T-helper 17 cell (primary cell): ENCODE data around the gene FKBP15. TPM values are rescaled to one million over a fixed set of nuclear protein-coding genes. Genes with fewer than 3 reads are reported as not detected.
"Not testable (repeated sequence)": the region's sequence is repeated elsewhere in the genome, so short reads cannot be mapped to it uniquely, and the experiment has no call there.

Experiments used
- ATAC-seq: fragments of 150-1000 bp; cut with Tn5 transposase; 2 replicates; pipeline ENCODE4 v1.10.0; 2021; ENCODE audit warnings: mild to moderate bottlenecking, moderate library complexity
- DNase-seq, 3 donors: peaks; one replicate each; pipeline versions ENCODE4 v3.0.0 to v3.0.0-alpha.2; 2020 to 2021
- H3K9me3 ChIP-seq: one replicate; pipeline ENCODE4 v1.7.0; 2013; ENCODE audit warnings: low read length, mild to moderate bottlenecking; ENCODE audit not compliant: control insufficient read depth, poor library complexity, severe bottlenecking
- H3K27ac Mint-ChIP-seq: one replicate; pipeline ENCODE4 v1.8.0; 2022; ENCODE audit warnings: mild to moderate bottlenecking, moderate library complexity, mixed read lengths
- H3K27me3 Mint-ChIP-seq: one replicate; pipeline ENCODE4 v1.8.0; 2022; ENCODE audit warnings: mixed read lengths
- H3K36me3 Mint-ChIP-seq: one replicate; pipeline ENCODE4 v1.8.0; 2022; ENCODE audit warnings: low read depth, mixed read lengths
- H3K4me1 Mint-ChIP-seq: one replicate; pipeline ENCODE4 v1.8.0; 2022; ENCODE audit warnings: mild to moderate bottlenecking, mixed read lengths
- H3K4me3 Mint-ChIP-seq: one replicate; pipeline ENCODE4 v1.8.0; 2022; ENCODE audit warnings: mild to moderate bottlenecking, moderate library complexity, mixed read lengths
- total RNA-seq, 4 donors: library from RNA in 2 of 4; stranded (reverse) in 2 of 4; gene quantifications; one replicate each; pipeline ENCODE4 v1.2.3 and lab custom pipeline; 2022 to 2026

FKBP15 gene
- total RNA-seq, 2 donors from 2014 or later, result 19.3 to 24.0 TPM

DNA sequence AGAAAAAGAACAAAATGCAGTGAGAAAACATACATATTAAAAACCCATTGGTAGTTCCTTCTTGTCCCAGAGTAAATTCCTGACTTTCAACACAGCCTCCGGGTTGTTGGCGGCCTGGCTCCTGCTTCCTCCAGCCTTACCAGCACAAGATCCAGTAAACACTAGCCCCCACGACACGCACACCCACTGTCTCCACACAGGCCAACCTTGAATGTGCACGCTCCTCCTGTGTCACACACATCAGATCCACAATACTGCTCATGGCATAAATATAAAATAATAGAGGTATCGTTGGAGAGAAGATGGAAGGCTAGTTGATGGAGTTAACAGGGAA lies 72.7 kb downstream of the FKBP15 start:
- H3K4me3 Mint-ChIP-seq, result no peak overlapping the region
- peaks cover 21% of the 10 kb centered on the region for H3K27me3 Mint-ChIP-seq
- peaks cover 13% of the 10 kb centered on the region for H3K4me1 Mint-ChIP-seq
- ATAC-seq (no peak), DNase-seq (no peak)
- H3K27ac Mint-ChIP-seq, result no peak overlapping the region
- H3K36me3 Mint-ChIP-seq, result peaks cover 4% of the 10 kb centered on the region
- H3K9me3 ChIP-seq, result no peaks in the 10 kb centered on the region

DNA sequence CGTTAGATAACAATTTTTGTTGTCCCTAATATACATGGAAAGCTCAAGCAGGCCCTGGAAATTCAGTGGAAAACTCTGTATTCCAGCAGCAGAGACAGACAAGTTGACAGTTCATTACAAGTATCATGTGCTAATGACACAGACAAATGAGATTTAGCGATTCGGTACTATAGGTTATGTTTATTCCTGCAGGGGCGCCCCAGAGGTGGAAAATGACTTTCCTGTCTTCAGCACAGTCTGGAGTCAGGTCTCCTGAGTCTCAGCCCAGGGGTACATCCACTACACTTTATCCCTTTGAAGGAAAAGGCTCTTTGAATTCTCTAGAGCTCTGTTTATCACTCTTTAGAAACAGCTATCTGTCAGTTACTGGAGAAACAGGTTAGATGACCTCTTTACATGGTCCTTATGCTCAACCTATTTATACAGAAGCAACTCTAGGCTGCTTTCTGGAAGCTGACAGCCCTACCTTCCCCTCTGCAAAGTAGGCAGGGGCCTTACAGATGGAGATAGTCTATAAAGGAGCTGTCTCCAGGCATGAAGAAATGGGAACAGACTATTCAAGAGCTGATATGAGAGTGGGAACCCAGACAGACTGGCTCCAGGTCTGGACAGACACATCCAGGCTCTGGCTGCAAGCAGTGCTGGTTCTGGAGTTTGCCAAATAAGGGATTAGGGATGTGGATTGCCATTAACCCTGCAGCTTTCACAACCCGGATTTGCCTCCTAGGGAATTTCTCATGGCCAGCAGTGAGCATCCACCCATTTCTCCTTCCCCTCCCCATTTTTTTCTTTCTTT lies 77.4 kb downstream of the FKBP15 start:
- no peak for ATAC-seq
- no peak overlapping the region for H3K27ac Mint-ChIP-seq

DNA sequence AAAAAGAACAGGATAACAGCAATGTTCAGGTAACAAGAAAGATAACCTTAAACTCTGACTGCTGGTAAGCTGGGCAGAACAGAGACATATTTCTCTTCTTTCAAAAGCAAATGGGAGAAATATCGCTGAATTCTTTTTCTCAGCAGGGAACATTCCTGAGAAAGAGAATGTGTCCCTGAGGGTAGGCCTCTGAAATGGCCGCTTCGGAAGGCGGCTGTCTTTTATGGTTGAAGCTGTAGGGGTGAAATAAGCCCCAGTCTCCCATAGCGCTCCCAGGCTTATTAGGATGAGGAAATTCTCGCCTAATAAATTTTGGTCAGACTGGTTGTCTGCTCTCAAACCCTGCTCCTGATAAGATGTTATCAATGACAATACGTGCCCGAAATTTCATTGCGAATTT lies 80.2 kb downstream of the FKBP15 start:
- not testable (repeated sequence) for ATAC-seq, H3K4me1 Mint-ChIP-seq, H3K9me3 ChIP-seq, DNase-seq, H3K4me3 Mint-ChIP-seq, H3K27ac Mint-ChIP-seq, H3K36me3 Mint-ChIP-seq
- peaks cover 40% of the 10 kb centered on the region for H3K27me3 Mint-ChIP-seq

More for the DNA sequence above, 77.4 kb downstream of the FKBP15 start:
- DNase-seq, result no peak
- no peak overlapping the region for H3K4me3 Mint-ChIP-seq
- peaks cover 35% of the 10 kb centered on the region for H3K27me3 Mint-ChIP-seq
- no peaks in the 10 kb centered on the region for H3K4me1 Mint-ChIP-seq
- H3K9me3 ChIP-seq, result no peaks in the 10 kb centered on the region
- peaks cover 4% of the 10 kb centered on the region for H3K36me3 Mint-ChIP-seq

DNA sequence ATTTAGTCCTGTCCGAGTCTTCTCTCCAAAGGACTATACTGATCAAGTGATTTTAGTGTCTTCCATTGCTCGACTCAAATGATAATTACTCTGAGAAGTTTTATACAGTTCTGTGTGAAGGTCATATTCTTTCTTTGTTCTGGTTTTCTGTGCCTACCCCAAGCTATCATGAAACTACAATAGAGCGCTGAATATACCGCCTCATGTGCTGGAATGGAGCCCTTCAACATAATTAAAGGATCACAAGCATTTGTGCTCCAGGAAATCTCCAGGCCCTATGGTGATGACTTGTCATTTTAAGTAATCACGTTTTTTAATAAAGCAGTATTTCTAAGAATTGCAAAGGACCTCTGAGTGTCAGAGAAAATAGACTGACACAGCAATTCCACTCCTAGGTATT lies 81.1 kb downstream of the FKBP15 start:
- H3K9me3 ChIP-seq, result no peaks in the 10 kb centered on the region
- H3K36me3 Mint-ChIP-seq, result peaks cover 4% of the 10 kb centered on the region
- no peak for DNase-seq
- H3K27me3 Mint-ChIP-seq, result peaks cover 35% of the 10 kb centered on the region
- no peak overlapping the region for H3K27ac Mint-ChIP-seq
- no peaks in the 10 kb centered on the region for H3K4me1 Mint-ChIP-seq
- ATAC-seq, result no peak
- H3K4me3 Mint-ChIP-seq, result no peak overlapping the region

DNA sequence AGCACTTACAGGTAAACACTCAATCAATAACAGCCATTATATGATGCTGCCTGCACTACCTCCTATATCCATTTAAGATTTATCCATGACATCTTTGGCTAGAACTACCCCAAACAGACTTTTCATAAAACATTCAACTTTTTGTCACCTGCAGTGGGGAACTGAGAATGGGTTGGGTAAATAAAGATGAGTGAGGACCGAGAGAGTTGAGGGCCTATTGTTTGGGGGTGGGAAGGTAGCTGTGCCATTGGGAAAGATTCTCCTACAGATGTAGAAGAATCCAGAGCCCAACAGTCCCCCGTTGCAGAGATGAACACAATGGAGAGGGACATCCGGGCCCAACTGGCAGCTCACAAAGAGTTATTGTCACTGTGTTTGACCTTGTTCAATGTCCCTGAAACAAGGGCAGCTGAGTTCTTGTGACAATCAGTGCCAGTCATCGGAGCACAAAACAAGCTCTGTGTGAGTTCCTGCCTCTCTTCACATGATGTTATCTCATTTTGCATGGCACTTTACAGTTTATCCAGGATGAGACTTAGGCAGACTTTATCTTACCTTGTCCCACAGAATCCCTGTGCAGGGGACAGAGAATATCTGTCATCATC lies 81.8 kb downstream of the FKBP15 start:
- no peaks in the 10 kb centered on the region for H3K36me3 Mint-ChIP-seq
- no peaks in the 10 kb centered on the region for H3K9me3 ChIP-seq
- no peak overlapping the region for H3K27ac Mint-ChIP-seq
- H3K4me3 Mint-ChIP-seq, result no peak overlapping the region
- no peak for DNase-seq
- H3K4me1 Mint-ChIP-seq, result no peaks in the 10 kb centered on the region
- no peak for ATAC-seq
- peaks cover 29% of the 10 kb centered on the region for H3K27me3 Mint-ChIP-seq

DNA sequence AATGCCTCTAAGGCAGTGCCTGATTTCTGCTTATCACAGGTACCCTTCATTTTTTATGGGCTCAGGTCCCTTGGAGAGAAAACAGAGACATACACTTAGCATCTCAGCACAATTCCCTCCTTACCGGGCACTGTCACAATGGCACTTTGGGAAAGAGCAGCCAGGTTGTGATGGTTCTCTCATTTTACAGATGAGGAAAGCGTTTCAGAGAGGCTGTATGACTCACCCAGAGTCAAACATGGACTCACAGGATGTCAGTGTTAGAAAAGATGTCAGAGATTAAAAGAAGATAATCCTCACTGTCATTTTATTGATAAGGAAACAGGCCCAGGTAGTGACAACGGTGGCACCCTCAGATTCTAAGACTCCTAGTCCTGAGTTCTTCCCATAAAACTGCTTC lies 82.3 kb downstream of the FKBP15 start:
- Mint-ChIP-seq H3K27me3 (peaks cover 33% of the 10 kb centered on the region), H3K4me3 (no peak overlapping the region), H3K36me3 (no peaks in the 10 kb centered on the region), H3K4me1 (no peaks in the 10 kb centered on the region), H3K27ac (no peak overlapping the region)
- ATAC-seq, result no peak
- H3K9me3 ChIP-seq, result no peaks in the 10 kb centered on the region
- no peak for DNase-seq

DNA sequence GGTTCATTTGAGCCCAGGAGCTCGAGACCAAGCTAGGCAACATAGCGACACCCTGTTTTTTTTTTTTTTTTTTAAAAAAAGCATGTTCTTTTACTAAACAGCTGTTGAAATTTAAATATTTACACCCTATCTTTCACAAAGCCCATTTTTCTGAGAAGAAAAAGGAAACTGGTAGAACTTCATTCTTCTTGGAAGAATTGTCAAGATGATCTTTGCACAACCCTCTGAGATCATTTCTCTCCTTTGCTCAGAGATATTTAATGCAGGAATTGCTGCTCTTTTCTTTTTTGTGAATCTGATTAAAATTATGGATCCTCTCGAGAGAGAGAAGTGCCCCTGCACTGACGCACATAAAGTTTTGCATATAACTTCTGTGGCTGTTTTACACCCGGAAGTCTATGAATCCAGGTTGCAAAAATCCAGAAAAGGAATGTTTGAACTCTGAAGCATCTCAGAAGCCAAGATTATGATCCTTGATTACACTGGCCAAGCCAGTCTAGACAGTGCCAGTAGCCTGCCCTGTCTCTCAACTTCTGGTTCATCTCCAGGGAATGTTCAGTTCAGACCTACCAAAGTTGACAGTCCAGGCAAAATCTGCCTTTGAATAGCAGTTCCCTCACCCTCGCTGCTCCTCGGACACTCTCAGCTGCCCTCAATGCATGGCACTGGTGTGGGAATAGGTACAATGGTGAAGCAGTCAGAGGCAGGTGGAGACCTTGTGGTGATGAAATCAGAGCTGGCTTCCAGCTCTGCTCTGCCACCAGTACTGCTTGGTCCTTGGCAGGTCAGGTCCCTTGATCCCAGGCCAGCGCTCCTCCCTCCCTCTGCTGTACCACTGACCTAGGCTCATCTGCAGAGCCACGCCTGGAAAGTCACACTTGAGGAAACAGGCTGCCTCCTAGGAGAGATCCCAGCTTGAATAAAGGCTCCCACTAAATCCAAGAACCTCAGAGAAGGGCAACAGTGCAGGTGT lies 83.6 kb downstream of the FKBP15 start:
- Mint-ChIP-seq H3K27me3 (peaks cover 28% of the 10 kb centered on the region), H3K4me1 (no peaks in the 10 kb centered on the region)
- ATAC-seq, result no peak

DNA sequence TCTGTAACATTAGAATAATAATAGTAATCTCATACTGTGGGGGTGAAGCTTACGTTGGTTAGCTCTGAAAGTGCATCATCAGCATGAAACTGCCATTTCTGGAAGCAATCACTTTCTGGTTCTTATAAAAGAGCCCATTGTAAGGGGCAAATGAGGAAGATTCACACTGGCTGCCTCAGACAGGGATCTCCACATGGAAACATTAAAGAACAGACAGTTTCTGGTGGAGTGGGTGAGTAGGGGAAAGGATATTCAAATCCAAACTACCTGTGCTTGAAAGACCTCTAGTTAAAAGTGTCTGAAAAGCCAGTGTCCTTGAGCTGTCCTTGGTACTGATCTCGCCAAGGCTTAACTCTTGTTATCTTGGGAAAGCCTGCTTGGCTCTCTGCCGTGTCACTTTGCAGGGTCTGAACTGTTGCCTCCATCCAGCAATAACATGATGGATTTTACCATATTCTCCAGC lies 89.4 kb downstream of the FKBP15 start:
- Mint-ChIP-seq H3K36me3 (peaks cover 1% of the 10 kb centered on the region), H3K4me3 (no peak overlapping the region), H3K27ac (no peak overlapping the region), H3K4me1 (no peaks in the 10 kb centered on the region), H3K27me3 (peaks cover 54% of the 10 kb centered on the region)
- ATAC-seq (no peak), DNase-seq (no peak)
- no peaks in the 10 kb centered on the region for H3K9me3 ChIP-seq

More for the DNA sequence above, 83.6 kb downstream of the FKBP15 start:
- H3K36me3 Mint-ChIP-seq, result no peaks in the 10 kb centered on the region
- no peaks in the 10 kb centered on the region for H3K9me3 ChIP-seq
- no peak overlapping the region for H3K4me3 Mint-ChIP-seq
- no peak for DNase-seq
- no peak overlapping the region for H3K27ac Mint-ChIP-seq

DNA sequence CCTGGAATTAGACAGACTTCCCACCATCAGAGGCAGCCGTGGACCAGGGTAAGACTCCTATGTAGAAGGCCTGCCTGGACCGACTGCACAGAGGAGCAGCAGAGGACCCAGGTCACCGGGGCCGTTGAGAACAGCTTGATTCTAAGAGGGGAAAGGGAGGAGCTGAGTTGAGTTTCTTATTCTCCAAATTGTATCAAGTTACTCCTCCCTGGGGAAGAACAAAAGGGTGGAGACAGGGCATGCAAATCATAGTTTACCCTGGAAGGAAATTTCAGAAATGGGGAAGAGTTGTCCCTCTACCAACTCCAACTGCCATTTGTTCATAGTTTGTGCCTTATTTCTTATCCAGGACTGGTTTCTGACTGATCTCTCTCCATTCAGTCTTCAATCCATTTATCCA lies 91.2 kb downstream of the FKBP15 start:
- Mint-ChIP-seq H3K36me3 (peaks cover 4% of the 10 kb centered on the region), H3K4me3 (no peak overlapping the region), H3K27me3 (peaks cover 51% of the 10 kb centered on the region), H3K4me1 (no peaks in the 10 kb centered on the region), H3K27ac (no peak overlapping the region)
- ATAC-seq (no peak), DNase-seq (no peak)
- H3K9me3 ChIP-seq, result no peaks in the 10 kb centered on the region

DNA sequence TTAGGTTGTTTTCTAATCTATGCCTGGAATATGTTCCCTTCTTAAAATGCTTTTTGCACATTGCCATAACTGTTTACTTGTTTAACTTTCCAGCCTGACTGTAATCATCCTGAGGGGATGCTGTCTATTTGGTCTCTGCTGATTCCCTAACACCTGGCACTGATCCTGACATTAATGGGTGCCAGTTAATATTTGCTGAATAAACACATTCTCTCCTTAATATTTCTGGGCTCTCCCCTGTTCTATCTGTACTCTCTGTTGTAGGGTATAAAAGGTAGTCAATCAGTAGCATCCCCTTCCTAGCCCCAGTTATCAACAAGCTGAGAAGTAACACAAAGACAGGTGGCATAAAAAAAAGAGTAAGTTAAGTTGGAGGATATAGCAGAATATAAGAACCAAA lies 91.6 kb downstream of the FKBP15 start:
- no peaks in the 10 kb centered on the region for H3K9me3 ChIP-seq
- peaks cover 4% of the 10 kb centered on the region for H3K36me3 Mint-ChIP-seq
- no peak overlapping the region for H3K27ac Mint-ChIP-seq
- H3K4me1 Mint-ChIP-seq, result no peaks in the 10 kb centered on the region
- H3K27me3 Mint-ChIP-seq, result peaks cover 51% of the 10 kb centered on the region
- H3K4me3 Mint-ChIP-seq, result no peak overlapping the region
- no peak for DNase-seq
- no peak for ATAC-seq

DNA sequence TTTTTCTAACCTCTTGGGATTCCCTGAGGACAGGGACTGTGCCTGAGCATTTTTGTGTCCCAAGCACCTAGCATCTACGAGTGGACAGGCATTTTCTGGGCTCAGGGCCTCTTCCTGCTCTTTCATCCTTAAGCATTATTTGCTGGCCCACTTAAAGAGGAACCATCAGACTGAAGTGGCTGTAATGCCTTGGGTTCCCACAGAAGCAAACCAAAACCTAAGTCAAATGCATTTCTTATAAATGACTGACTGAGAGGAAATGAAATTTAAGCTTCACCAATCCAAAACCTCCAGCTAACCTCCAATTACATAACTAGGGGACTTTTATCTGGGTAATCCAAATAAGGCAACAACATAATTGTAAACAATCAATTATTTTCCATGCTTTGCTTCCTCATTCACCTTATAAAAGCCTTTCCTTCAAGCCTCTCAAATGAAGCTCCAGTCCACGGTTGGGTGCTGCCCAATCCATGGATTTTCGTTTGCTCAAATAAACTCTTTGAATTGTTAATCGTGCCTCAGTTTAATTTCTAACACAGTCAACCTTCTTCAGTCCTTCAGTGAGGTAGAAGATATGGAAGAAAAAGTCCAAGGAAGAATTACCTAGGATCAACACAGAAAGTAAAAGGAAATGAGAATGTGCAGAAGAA lies 95.6 kb downstream of the FKBP15 start:
- no peaks in the 10 kb centered on the region for H3K9me3 ChIP-seq
- DNase-seq (no peak), ATAC-seq (no peak)
- H3K36me3 Mint-ChIP-seq, result peaks cover 4% of the 10 kb centered on the region
- H3K27me3 Mint-ChIP-seq, result peaks cover 45% of the 10 kb centered on the region
- no peak overlapping the region for H3K4me3 Mint-ChIP-seq
- no peaks in the 10 kb centered on the region for H3K4me1 Mint-ChIP-seq
- H3K27ac Mint-ChIP-seq, result no peak overlapping the region

DNA sequence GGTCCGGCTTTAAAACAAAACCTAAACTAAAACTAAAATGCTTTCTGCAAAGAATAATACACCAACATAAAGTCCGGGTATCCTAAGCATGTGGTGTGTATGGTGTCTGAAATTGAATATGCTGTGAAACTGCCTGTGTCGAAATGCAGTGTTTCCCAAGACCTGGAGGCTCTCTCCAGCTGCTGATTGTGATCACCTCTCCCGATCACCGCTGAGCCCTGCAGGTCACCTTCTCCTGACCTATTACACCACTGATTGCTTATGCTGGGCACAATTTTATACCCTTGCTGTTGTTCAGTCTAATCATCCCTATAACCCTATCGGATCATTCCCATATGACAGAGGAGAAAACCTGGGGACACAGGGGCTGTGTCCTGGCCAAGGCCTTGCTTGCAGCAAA lies 102.2 kb downstream of the FKBP15 start:
- not testable (repeated sequence) for DNase-seq, H3K27ac Mint-ChIP-seq, H3K4me1 Mint-ChIP-seq, ATAC-seq, H3K9me3 ChIP-seq, H3K4me3 Mint-ChIP-seq, H3K36me3 Mint-ChIP-seq, H3K27me3 Mint-ChIP-seq
